Chondrocyte (in vitro differentiated cells): ENCODE data around the gene SPTSSA. TPM values are rescaled to one million over a fixed set of nuclear protein-coding genes. Genes with fewer than 3 reads are reported as not detected.
"Not testable (repeated sequence)": the region's sequence is repeated elsewhere in the genome, so short reads cannot be mapped to it uniquely, and the experiment has no call there.

Source experiments
- DNase-seq: peaks from one replicate; pipeline ENCODE4 v3.0.0; 2021; ENCODE audit warnings: mixed read lengths, low spot score
- H3K27ac Mint-ChIP-seq: one replicate; pipeline ENCODE4 v1.8.0; 2021; ENCODE audit warnings: mild to moderate bottlenecking, moderate library complexity, mixed read lengths; ENCODE audit not compliant: unreplicated experiment
- H3K27me3 Mint-ChIP-seq: 2 replicates; pipeline ENCODE4 v1.8.0; 2021; ENCODE audit warnings: low read depth, mixed read lengths
- H3K36me3 Mint-ChIP-seq: 2 replicates; pipeline ENCODE4 v1.8.0; 2021; ENCODE audit warnings: low read depth, mixed read lengths
- H3K4me1 Mint-ChIP-seq: 2 replicates; pipeline ENCODE4 v1.8.0; 2021; ENCODE audit warnings: low read depth, mild to moderate bottlenecking, mixed read lengths
- H3K4me3 Mint-ChIP-seq: one replicate; pipeline ENCODE4 v1.8.0; 2021; ENCODE audit warnings: mild to moderate bottlenecking, moderate library complexity, mixed read lengths; ENCODE audit not compliant: unreplicated experiment
- H3K9me3 Mint-ChIP-seq: 2 replicates; pipeline ENCODE4 v1.8.0; 2021; ENCODE audit warnings: low read depth, mixed read lengths
- CTCF ChIP-seq: fragments of 200-600 bp; sonication (generic); IDR thresholded peaks from 2 replicates; pipeline ENCODE4 v1.5.0; 2021; ENCODE audit warnings: antibody characterized with exemption, mild to moderate bottlenecking, moderate library complexity
- total RNA-seq: library from RNA; stranded (reverse); gene quantifications from 3 replicates; pipeline ENCODE4 v1.2.1, GENCODE V29; 2021

SPTSSA gene
- total RNA-seq, 1 donor from 2014 or later, result 19.1 TPM

GRCh38 chr14:34386865-34387485, 75.1 kb downstream of the SPTSSA start:
- no peak for DNase-seq
- TF ChIP-seq CTCF, result no peak
- Mint-ChIP-seq H3K36me3 (no peaks in the 10 kb centered on the region), H3K27ac (no peak overlapping the region), H3K4me1 (peaks cover 6% of the 10 kb centered on the region), H3K27me3 (no peaks in the 10 kb centered on the region), H3K9me3 (no peaks in the 10 kb centered on the region), H3K4me3 (no peak overlapping the region)

GRCh38 chr14:34385881-34386280, 76.2 kb downstream of the SPTSSA start:
- not testable (repeated sequence) for H3K4me3 Mint-ChIP-seq, H3K9me3 Mint-ChIP-seq, H3K4me1 Mint-ChIP-seq, DNase-seq, H3K27me3 Mint-ChIP-seq, H3K27ac Mint-ChIP-seq, H3K36me3 Mint-ChIP-seq

GRCh38 chr14:34383839-34384238, 78.2 kb downstream of the SPTSSA start:
- Mint-ChIP-seq H3K27ac (no peak overlapping the region), H3K9me3 (no peaks in the 10 kb centered on the region), H3K4me3 (no peak overlapping the region), H3K27me3 (no peaks in the 10 kb centered on the region), H3K36me3 (no peaks in the 10 kb centered on the region), H3K4me1 (peaks cover 18% of the 10 kb centered on the region)
- no peak for DNase-seq
- TF ChIP-seq CTCF, result no peak

Other genes starting within 250 kb of the SPTSSA start
- gene EAPP, start 77.5 kb upstream of the SPTSSA start, total RNA-seq, result 22.8 to 27.9 TPM (median 27.0 TPM) in 3 replicates
- gene SNX6, start 167.9 kb upstream of the SPTSSA start, total RNA-seq, result 72.6 to 93.5 TPM (median 91.7 TPM) in 3 replicates